RPMI8226 (cell line): ENCODE measurements around the gene MRPL52.
"Not testable (repeated sequence)": the region's sequence is repeated elsewhere in the genome, so short reads cannot be mapped to it uniquely, and the experiment has no call there.

ENCODE experiments used
- DNase-seq: peaks from one replicate; pipeline ENCODE4 v3.0.0-alpha.2; 2015

Gene MRPL52

GRCh38 chr14:22854963-22855724, 25.5 kb downstream of the MRPL52 start:
- DNase-seq = no peak

- DNase-seq = no peak
Measured at GRCh38 chr14:22856428-22856827, 26.7 kb downstream of the MRPL52 start.

- DNase-seq = not testable (repeated sequence)
Measured at GRCh38 chr14:22860377-22860776, 30.7 kb downstream of the MRPL52 start.

- no peak for DNase-seq
Measured at GRCh38 chr14:22861651-22862050, 32.0 kb downstream of the MRPL52 start.

- DNase-seq = no peak
Measured at GRCh38 chr14:22864979-22865378, 35.3 kb downstream of the MRPL52 start.

DNA sequence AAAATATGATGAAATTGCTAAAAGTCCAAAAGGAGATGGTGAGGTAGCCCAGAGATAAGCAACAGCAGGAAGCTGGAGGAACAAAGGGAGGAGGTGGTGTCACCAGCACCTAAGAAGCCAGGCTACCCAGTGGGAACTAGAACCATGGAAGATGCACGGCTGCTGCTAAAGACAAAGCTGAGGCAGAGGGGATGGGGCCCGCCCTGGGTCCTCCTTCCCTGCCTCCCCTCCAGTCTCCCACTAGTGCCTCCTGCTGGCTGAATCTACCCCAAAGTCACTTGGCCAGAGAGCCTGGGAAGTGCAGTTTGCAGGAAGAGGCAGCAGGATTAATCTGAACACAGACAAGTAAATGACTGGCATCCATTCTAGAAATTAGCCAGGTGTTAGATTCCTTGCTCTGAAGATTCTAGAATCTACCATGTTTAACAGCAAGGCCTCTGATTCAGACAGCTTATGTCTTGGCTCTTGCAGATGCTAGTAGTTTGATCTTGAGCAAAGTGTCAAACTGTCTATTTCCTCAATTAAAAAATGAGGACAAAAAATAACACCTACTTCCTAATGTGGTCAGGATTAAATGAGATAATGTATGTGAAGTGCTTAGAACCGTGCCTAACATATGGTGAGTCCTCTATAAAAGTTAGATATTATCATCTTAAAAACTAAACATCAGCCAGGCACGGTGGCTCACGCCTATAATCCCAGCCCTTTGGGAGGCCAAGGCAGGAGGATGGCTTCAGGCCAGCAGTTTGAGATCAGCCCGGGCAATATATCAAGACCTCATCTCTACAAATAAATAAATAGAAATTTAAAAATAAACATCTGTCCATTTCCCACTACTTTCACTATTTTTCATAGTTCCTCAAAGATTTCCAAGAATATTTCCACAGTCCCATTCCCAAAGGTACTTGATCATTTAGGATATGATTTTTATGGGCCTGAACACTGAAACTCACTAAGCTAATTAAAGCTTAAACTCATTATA, 36.0 kb downstream of the MRPL52 start:
- DNase-seq = peak; percentile 11

DNA sequence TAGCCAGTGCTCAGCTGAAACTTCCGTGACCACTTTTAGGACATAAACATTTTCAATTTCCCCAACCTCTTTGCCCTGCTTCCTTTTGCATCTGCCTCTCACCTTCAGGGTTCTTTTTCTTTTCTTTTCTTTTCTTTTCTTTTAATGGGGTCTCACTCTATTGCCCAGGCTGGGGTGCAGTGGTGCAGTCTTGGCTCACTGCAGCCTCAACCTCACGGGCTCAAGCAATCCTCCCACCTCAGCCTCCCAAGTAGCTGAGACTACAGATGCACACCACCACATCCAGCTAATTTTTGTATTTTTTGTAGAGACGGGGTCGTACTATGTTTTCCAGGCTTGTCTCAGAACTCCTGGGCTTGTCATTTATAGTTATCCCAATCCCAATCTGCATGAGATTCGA, 37.2 kb downstream of the MRPL52 start:
- no peak for DNase-seq

DNA sequence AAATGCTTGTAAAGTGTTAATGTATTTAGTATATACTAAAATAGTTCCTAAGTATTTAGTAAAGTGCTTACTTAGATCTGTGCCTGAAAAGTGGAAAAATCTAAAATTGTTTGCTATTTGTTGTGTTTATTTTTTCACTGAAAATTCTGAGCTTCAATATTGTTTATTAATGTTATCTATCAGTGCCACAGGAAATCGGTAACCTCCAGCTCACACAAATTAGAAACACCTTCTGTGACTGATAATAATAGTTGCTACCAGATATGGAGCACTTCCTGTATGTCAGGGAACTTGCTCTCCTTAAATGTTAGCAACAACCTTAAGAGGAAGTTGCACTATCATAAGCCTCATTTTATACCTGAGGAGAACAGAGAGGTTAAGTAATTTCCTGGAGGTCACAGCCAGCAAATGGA, 41.1 kb downstream of the MRPL52 start:
- DNase-seq = no peak

- peak; percentile 90 for DNase-seq
Measured at GRCh38 chr14:22871224-22872032, 41.7 kb downstream of the MRPL52 start, which contains the start of gene LRP10. Gene LRP10, plus strand, starts transcription at chr14:22871740. Its CDS starts 564 bp downstream, at chr14:22872304.

GRCh38 chr14:22872033-22872832, 42.5 kb downstream of the MRPL52 start:
- DNase-seq = peak; percentile 65

DNA sequence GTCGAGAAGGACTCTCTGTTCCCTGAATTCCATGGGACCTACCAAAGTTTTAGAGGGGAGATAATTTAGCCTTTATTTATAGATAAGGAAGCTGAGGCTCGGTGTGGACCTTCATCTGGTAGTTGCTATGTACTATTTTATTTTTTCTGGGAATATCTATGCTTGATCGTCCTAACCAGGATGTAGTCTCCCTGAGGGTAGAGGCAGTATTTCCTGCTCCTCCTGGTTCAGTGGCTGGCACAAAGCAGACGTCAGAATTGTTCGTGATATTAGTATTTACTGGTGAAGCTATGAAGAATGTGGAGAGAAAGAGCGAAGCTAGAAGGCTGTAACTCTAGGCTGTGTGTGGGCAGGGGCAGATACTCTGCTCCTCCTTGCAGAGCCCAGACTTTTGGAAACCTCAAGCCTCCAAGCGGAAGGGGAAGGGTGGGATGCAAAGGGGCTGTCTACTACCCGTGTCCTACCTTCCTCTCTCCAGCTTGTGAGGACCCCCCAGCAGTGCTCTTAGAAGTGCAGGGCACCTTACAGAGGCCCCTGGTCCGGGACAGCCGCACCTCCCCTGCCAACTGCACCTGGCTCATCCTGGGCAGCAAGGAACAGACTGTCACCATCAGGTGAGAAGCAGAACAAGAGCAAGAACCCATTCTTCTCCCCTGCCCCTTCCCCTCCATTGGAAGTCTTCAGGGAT, 43.3 kb downstream of the MRPL52 start:
- DNase-seq = no peak

DNA sequence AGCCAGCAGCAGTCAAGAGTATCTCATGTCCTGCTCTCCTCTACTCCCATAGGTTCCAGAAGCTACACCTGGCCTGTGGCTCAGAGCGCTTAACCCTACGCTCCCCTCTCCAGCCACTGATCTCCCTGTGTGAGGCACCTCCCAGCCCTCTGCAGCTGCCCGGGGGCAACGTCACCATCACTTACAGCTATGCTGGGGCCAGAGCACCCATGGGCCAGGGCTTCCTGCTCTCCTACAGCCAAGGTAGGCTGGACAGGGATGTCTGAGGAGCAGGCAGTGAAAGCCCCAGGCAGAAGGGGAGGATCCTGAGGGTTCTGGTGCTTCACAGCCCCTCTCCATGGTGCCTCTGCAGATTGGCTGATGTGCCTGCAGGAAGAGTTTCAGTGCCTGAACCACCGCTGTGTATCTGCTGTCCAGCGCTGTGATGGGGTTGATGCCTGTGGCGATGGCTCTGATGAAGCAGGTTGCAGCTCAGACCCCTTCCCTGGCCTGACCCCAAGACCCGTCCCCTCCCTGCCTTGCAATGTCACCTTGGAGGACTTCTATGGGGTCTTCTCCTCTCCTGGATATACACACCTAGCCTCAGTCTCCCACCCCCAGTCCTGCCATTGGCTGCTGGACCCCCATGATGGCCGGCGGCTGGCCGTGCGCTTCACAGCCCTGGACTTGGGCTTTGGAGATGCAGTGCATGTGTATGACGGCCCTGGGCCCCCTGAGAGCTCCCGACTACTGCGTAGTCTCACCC, 45.5 kb downstream of the MRPL52 start:
- no peak for DNase-seq

GRCh38 chr14:22875748-22876319, 46.1 kb downstream of the MRPL52 start:
- DNase-seq = no peak

- DNase-seq = no peak
Measured at GRCh38 chr14:22877000-22877501, 47.4 kb downstream of the MRPL52 start.

GRCh38 chr14:22878271-22879246, 48.9 kb downstream of the MRPL52 start:
- no peak for DNase-seq

- no peak for DNase-seq
Measured at GRCh38 chr14:22882064-22882463, 52.4 kb downstream of the MRPL52 start.

- peak; percentile 46 for DNase-seq
Measured at GRCh38 chr14:22882529-22883172, 53.0 kb downstream of the MRPL52 start.
